Lung (tissue), 12 donors: ENCODE results near the gene ADCY2. TPM values are rescaled to one million over a fixed set of nuclear protein-coding genes. Genes with fewer than 3 reads are reported as not detected.

ENCODE experiments used
- ATAC-seq: fragments of 200-7000 bp; cut with Tn5 transposase; one replicate; pipeline ENCODE4 v1.9.1; 2020; ENCODE audit warnings: moderate number of reproducible peaks; ENCODE audit not compliant: insufficient read depth, low FRiP score
- DNase-seq, 3 donors: peaks; one replicate each; pipeline ENCODE4 v3.0.0-alpha.2; 2013 to 2017
- H3K27ac ChIP-seq, 2 donors: one replicate each; pipeline ENCODE4 v1.5.1; 2013; ENCODE audit warnings: mild to moderate bottlenecking in 2 of 2, moderate library complexity in 2 of 2, control low read depth in 1 of 2, inconsistent platforms in 1 of 2, low read depth in 1 of 2, low read length in 1 of 2
- H3K27me3 ChIP-seq, 3 donors: one replicate each; pipeline ENCODE4 v1.5.1; 2013; ENCODE audit warnings: low read length in 2 of 3; ENCODE audit not compliant: control insufficient read depth in 3 of 3, insufficient read depth in 3 of 3
- H3K36me3 ChIP-seq, 4 donors: one replicate each; pipeline ENCODE4 v1.5.1; 2013; ENCODE audit warnings: low read length in 4 of 4, mild to moderate bottlenecking in 1 of 4, moderate library complexity in 1 of 4; ENCODE audit not compliant: control insufficient read depth in 4 of 4, insufficient read depth in 4 of 4
- H3K4me1 ChIP-seq, 5 donors: one replicate each; pipeline ENCODE4 v1.5.1; 2013; ENCODE audit warnings: low read length in 5 of 5, mild to moderate bottlenecking in 2 of 5, moderate library complexity in 1 of 5; ENCODE audit not compliant: control insufficient read depth in 5 of 5, insufficient read depth in 5 of 5
- H3K4me3 ChIP-seq: one replicate; pipeline ENCODE4 v1.5.1; 2013; ENCODE audit warnings: mild to moderate bottlenecking, control low read depth, moderate library complexity
- H3K9ac ChIP-seq, 2 donors: one replicate each; pipeline ENCODE4 v1.5.1; 2013; ENCODE audit warnings: low read length in 2 of 2, control low read depth in 1 of 2; ENCODE audit not compliant: insufficient read depth in 1 of 2
- H3K9me3 ChIP-seq, 4 donors: one replicate each; pipeline ENCODE4 v1.5.1; 2013; ENCODE audit warnings: low read length in 3 of 4, mild to moderate bottlenecking in 1 of 4, moderate library complexity in 1 of 4; ENCODE audit not compliant: control insufficient read depth in 4 of 4, insufficient read depth in 3 of 4
- WGBS, 2 donors: extraction: QIAGEN DNeasy Blood & Tissue Kit; methylation state at CpG; one replicate each; pipeline ENCODE4 v1.1.7; 2013; 5-methylcytosine and 5-hydroxymethylcytosine counted together
- polyA plus RNA-seq, 2 donors: library from polyadenylated mRNA; stranded (reverse); fragments of 200-250 nt; gene quantifications; one replicate each; pipeline ENCODE4 v1.2.1, GENCODE V29; 2013
- total RNA-seq, 2 donors: library from RNA; depleted of rRNA in 1 of 2; stranded (reverse); fragments of >200 nt in 1 of 2; gene quantifications; one replicate each; pipeline ENCODE4 v1.2.1, GENCODE V29; 2014 to 2021
- TF ChIP-seq, protein P1 (sequence below): IDR thresholded peaks from 2 replicates; pipeline ENCODE4 v1.5.1; 2012; ENCODE audit warnings: mild to moderate bottlenecking; ENCODE audit errors: control extremely low read depth, extremely low read depth
- donor health status: control.
- donor health status: control.
- donor health status: Bipolar disorder and iron deficiency.
- donor health status: healthy.
- donor health status: DM: yes; HTN: yes; CAD: no.

Gene ADCY2
- total and polyA plus RNA-seq, 4 donors = 0.10 to 3.5 (median 0.84) TPM

DNA sequence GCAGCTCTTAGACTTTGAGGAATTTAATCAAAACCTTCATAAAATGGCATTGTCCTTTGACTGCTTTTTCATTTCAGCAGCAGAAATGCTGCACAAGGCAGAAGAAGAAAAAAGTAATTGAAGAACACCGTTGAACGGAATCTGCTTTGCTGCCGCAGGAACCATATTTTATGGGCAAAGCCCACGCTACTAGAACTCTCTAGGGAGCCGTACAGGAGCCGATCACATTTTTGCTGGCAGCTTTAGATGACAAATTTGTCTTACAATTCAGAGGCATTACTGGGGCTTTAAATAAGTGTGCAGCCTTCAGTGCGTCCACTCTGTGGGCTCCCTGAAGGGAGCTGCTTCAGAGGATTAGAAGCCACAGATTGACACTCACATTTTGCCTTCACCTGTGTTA lies 449.6 kb downstream of the ADCY2 start:
- ATAC-seq (no peak), DNase-seq (no peak)
- no peak overlapping the region for H3K9ac ChIP-seq
- 86 to 90% methylated on average over 7 of the region's 7 CpGs for WGBS, 2 donors
- peaks cover 0 to 2% (median 0%) of the 10 kb centered on the region in 4 donors for H3K9me3 ChIP-seq
- H3K36me3 ChIP-seq = no peaks in the 10 kb centered on the region
- H3K4me1 ChIP-seq = peaks cover 0 to 8% (median 0%) of the 10 kb centered on the region in 5 donors
- H3K4me3 ChIP-seq = no peak overlapping the region
- H3K27me3 ChIP-seq = peaks cover 0 to 13% (median 3%) of the 10 kb centered on the region in 3 donors
- H3K27ac ChIP-seq = no peak overlapping the region
- TF ChIP-seq, protein P1, sequence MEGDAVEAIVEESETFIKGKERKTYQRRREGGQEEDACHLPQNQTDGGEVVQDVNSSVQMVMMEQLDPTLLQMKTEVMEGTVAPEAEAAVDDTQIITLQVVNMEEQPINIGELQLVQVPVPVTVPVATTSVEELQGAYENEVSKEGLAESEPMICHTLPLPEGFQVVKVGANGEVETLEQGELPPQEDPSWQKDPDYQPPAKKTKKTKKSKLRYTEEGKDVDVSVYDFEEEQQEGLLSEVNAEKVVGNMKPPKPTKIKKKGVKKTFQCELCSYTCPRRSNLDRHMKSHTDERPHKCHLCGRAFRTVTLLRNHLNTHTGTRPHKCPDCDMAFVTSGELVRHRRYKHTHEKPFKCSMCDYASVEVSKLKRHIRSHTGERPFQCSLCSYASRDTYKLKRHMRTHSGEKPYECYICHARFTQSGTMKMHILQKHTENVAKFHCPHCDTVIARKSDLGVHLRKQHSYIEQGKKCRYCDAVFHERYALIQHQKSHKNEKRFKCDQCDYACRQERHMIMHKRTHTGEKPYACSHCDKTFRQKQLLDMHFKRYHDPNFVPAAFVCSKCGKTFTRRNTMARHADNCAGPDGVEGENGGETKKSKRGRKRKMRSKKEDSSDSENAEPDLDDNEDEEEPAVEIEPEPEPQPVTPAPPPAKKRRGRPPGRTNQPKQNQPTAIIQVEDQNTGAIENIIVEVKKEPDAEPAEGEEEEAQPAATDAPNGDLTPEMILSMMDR = no peak

DNA sequence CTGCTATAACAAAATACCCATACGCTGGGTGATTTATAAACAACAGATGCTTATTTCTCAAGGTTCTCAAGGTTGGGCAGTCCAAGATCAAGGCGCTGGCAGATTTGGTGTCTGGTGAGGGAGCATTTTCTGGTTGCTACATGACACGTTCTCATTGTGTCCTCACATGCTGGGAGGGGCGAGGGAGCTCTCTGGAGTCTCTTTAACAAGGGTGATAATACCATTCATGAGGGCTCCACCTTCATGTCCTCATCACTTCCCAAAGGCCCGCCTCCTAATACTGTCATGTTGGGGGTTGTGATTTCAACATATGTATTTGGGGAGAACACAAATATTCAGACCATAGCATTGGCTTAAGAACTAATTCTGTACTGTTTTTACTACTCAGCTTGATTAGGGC lies 450.4 kb downstream of the ADCY2 start:
- H3K36me3 ChIP-seq = no peaks in the 10 kb centered on the region
- no peak overlapping the region for H3K27ac ChIP-seq
- H3K9me3 ChIP-seq = peaks cover 0 to 2% (median 0%) of the 10 kb centered on the region in 4 donors
- no peak overlapping the region for H3K9ac ChIP-seq
- TF ChIP-seq, protein P1 = no peak
- peaks cover 0 to 13% (median 3%) of the 10 kb centered on the region in 3 donors for H3K27me3 ChIP-seq
- 89 to 94% methylated on average over 5 of the region's 5 CpGs for WGBS, 2 donors
- ATAC-seq (no peak), DNase-seq (no peak)
- peaks cover 0 to 14% (median 0%) of the 10 kb centered on the region in 5 donors for H3K4me1 ChIP-seq
- H3K4me3 ChIP-seq = no peak overlapping the region

DNA sequence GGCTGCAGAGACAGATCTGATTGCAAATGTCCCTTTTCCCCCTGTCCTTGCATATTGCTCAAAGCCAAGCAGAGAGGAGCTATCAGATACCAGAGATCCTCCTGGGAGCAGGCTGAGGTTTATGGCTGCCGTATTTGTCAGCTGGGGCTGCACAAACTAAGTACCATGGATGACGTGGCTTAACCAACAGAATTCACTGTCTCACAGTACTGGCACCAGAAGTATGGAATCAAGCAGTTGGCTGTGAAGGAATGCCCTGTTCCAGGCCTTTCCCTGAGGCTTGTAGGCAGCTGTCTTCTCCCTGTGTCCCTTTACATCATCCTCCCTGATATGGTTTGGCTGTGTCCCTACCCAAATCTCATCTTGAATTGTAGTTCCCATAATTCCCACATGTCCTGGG lies 452.4 kb downstream of the ADCY2 start:
- no peak overlapping the region for H3K27ac ChIP-seq
- H3K9ac ChIP-seq = no peak overlapping the region
- H3K4me1 ChIP-seq = peaks cover 0 to 20% (median 6%) of the 10 kb centered on the region in 5 donors
- DNase-seq (no peak), ATAC-seq (no peak)
- WGBS, 2 donors = 81 to 87% methylated on average over 2 of the region's 2 CpGs
- H3K27me3 ChIP-seq = peaks cover 0 to 13% (median 3%) of the 10 kb centered on the region in 3 donors
- H3K9me3 ChIP-seq = peaks cover 0 to 2% (median 0%) of the 10 kb centered on the region in 4 donors
- H3K4me3 ChIP-seq = no peak overlapping the region
- H3K36me3 ChIP-seq = no peaks in the 10 kb centered on the region
- TF ChIP-seq, protein P1 = no peak
